ENCODE measurements around the gene LARGE1.

Gene LARGE1

GRCh38 chr22:33774781-33775180, 145.5 kb downstream of the LARGE1 start:
- DNase-seq (ENCODE audit: low read depth) = no peak

- DNase-seq (ENCODE audit: low read depth) = no peak
These were observed 147.5 kb downstream of the LARGE1 start for GRCh38 chr22:33772745-33773144.

GRCh38 chr22:33771136-33771535, 149.1 kb downstream of the LARGE1 start:
- DNase-seq (ENCODE audit: low read depth) = no peak

- DNase-seq (ENCODE audit: low read depth) = no peak
These were observed 149.6 kb downstream of the LARGE1 start for GRCh38 chr22:33770723-33771122.

DNA sequence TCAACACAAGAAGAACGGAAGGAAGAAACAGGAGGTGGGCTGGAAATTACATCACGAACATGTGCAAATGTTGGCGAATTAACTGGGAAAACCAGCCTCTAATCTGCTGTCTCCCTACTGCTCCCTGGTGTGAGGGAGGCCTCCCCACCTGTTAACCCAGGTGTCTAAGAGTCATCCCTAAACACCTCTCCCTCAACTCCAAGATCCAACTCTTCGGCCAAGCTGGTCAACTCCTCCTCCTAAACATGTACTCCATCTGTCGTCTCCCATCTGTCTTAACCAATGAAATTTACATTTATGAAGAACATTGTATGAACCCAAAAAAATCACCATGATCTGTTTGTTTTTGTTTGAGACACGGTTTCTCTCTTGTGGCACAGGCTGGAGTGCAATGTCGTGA, 154.2 kb downstream of the LARGE1 start:
- no peak for DNase-seq (ENCODE audit: low read depth)

DNA sequence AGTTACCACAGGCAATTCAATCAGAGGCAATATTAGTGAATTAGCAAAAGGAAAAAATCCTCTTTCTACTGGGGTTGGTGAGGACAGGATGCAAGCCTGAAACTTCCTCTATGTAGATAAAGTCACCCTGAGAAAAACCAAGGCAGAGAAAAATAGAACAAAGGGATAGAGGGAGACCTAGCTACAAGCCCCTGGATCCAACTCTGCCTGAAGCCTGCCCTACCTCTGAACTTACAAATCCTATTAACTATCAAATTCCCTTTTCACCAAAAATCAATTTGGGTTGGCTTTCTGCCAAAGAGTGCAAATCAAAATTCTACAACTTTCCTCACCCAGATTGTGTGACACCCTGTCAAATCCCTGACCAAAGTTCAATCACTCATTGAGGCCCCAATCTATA, 161.3 kb downstream of the LARGE1 start:
- no peak for DNase-seq (ENCODE audit: low read depth)

- no peak for DNase-seq (ENCODE audit: low read depth)
These were observed 162.3 kb downstream of the LARGE1 start for GRCh38 chr22:33757802-33758483.

DNA sequence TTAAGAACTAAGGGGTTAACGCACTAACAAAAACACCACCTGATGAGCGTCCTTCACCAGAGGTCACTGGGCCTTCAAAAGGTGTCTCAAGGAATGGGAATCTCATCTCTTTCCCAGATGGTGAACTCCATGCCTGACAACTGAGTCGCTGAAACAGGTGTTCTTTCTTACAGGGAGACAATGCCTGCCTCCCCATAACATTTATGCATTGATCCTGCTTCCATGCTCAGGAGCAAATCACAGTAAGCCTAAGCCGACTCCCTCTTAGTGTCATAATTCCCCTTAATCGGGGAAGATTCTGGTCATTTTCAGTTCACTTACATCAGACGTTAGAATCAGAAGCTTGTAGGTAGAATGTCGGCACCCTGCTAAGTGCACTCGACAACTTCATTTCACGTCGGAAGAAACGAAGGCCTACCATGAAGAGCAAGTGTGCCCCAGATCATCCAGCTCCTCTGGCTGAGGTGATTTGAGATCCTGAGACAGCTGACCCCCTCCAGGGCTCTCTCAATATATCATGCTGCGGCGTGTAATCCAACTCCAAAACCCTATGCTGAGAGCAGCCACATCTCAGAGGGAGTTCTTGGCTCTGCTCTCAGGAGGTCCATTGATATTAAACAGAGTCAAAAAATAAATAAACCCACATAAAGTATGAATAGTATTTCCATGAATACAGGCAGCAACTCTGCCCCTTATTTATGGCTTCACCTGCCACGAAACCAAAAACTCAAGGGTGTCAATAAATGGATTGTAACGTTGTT, 163.1 kb downstream of the LARGE1 start:
- no peak for DNase-seq (ENCODE audit: low read depth)

DNA sequence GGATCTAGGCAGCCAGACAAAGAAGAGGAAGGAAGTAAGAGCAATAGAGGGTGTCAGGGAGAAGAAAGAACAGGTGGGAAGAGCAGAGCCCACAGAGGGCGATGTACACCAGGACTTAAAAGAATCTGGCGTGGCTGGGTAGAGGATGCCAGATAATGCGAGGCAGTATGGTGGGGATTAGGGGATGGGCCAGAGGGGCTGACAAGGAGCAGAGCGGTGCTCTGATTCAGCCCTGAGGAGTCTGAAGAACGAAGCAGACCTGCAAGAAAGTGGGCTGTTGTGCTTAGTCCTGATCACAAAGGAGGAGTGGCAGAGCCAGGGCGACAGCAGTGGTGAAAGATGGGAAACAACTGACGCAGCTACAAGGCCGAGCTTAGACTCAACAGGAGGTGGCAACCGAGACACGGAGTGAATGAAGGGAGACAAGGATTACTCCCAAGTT, 163.7 kb downstream of the LARGE1 start:
- DNase-seq (ENCODE audit: low read depth) = no peak

DNA sequence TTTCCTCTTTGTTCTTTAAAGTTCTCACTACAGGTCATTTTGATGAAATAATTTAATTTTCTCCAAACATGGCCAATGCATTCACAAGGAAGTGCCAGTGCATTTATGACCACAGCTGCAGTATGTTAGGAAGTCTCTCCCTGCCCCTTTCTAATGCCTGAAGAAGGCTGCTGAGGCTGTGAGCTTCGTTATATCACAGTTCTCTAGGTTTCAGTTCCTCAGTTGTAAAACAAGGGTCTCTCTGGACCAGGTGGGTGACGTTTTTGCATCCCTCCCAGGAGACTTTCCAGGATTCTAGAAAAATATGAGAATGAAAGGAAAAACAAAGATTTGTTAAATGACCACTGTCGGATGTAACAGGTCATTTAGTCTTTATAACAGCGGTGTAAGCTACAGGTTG, 171.6 kb downstream of the LARGE1 start:
- DNase-seq (ENCODE audit: low read depth) = no peak

- no peak for DNase-seq (ENCODE audit: low read depth)
These were observed 172.6 kb downstream of the LARGE1 start for GRCh38 chr22:33747576-33748180.

- no peak for DNase-seq (ENCODE audit: low read depth)
These were observed 173.2 kb downstream of the LARGE1 start for GRCh38 chr22:33747029-33747428.

DNA sequence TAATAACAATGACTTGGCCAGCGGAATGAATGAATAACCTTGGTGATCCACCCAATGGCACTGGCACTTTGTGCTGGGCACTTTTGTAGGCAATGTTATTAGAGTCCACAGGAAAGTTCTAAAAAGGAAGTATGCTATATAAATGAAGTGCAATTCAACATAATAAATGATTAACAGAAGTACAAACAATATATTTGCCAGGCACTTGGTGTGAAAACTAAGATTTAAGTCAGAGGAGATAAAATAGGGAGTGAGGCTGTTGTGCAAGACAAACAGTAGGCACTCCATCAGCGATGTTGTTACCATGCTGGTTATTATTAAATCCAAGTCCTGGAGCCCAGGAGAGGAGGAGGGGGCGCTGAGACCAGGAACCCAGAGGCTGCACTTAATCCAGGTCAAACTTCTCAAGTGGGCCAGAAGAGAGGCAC, 173.8 kb downstream of the LARGE1 start:
- no peak for DNase-seq (ENCODE audit: low read depth)

GRCh38 chr22:33745501-33745900, 174.8 kb downstream of the LARGE1 start:
- no peak for DNase-seq (ENCODE audit: low read depth)

- DNase-seq (ENCODE audit: low read depth) = no peak
These were observed 176.5 kb downstream of the LARGE1 start for GRCh38 chr22:33743756-33744155.

DNA sequence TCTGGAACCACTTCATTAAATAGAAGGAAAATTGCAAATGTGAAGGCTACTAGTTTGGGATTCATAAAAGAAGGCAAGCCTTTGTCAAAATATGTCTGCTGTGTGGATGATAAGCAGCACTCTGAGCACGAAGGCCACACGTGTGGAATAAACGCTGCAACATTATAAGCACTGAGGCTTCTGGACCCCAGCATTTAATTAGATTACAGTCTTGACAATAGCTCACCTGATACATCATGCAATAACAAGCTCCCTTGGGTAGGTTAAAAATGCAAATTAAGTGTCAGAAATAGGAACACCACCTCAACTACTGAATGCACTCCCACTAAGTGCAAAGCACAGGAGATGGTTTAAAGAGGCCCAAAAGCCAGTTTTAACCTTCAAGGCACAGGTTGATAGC, 179.3 kb downstream of the LARGE1 start:
- DNase-seq (ENCODE audit: low read depth) = no peak

GRCh38 chr22:33739516-33739915, 180.8 kb downstream of the LARGE1 start:
- DNase-seq (ENCODE audit: low read depth) = no peak

DNA sequence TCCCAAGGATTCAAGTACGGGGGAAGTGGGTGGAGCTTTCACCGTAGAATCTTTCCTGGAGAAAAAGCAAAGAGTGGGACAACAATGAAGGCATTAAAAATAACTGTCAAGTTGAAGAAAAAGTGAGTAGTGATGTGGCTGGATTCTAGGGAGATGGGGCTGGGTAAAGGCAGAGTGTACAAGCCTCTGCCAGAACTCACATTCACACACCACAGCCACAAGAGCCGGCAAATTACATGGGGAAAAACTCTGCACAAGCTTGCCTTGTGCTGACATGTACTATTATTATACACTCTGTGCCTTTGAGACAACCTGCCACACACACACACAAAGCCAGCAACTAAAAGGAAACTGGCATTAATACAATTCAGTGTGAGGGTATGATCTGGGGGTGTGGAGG, 182.6 kb downstream of the LARGE1 start:
- no peak for DNase-seq (ENCODE audit: low read depth)

DNA sequence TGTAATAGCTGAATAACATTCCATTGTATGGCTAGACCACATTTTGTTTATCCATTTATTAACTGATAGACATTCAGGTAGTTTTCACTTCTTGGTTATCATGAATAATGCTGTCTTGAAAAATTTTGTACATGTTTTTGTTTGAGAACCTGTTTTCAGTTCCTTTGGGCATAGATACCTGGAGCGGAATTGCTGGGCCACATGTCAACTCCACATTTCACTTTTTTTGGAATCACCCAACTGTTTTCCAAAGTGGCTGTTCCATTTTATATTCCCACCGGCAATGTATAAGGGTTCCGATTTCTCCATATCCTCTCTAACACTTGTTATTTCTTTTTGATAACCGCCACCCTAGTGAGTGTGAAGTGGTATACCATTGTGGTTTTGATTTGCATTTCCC, 184.3 kb downstream of the LARGE1 start:
- no peak for DNase-seq (ENCODE audit: low read depth)

DNA sequence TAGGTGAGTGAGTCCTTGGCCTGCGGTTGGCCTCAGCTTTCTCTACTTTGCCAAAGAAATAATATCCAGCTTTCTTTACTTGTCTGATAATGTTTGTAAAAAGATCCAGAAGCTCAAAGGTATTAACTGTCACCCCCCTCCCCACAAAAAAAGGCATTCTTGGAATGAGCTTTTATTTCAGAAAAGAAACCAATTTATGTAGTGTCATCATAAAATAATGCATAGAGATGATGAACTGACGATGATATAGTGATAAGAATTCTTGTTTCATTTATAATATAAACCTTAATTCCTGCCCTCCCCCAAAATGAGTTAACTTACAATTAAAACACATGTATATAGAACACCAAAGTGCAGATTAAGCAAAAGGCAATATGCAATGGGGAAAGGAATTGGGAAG, 191.4 kb downstream of the LARGE1 start:
- DNase-seq (ENCODE audit: low read depth) = no peak

- no peak for DNase-seq (ENCODE audit: low read depth)
These were observed 194.0 kb downstream of the LARGE1 start for GRCh38 chr22:33726294-33726734.

GRCh38 chr22:33723915-33724314, 196.4 kb downstream of the LARGE1 start:
- DNase-seq (ENCODE audit: low read depth) = no peak

GRCh38 chr22:33722816-33723215, 197.5 kb downstream of the LARGE1 start:
- no peak for DNase-seq (ENCODE audit: low read depth)

Data from activated T-cell treated with anti-CD3 and anti-CD28 coated beads for 48 hours (primary cell).